SH-SY5Y (cell line): Measurements from ENCODE around the gene ABCA7.

Source experiments
- GATA2 ChIP-seq: IDR thresholded peaks from 2 replicates; pipeline ENCODE4 v1.6.1; 2011; ENCODE audit warnings: mild to moderate bottlenecking, low read depth, low read length
- GATA3 ChIP-seq: IDR thresholded peaks from 2 replicates; pipeline ENCODE4 v1.6.1; 2011; ENCODE audit warnings: low read depth, mild to moderate bottlenecking, low read length, moderate library complexity

The ABCA7 gene

GRCh38 chr19:1082928-1083816 lies 43.3 kb downstream of the ABCA7 start:
- no peak for TF ChIP-seq GATA3
- TF ChIP-seq GATA2: no peak

- no peak for TF ChIP-seq GATA3
- TF ChIP-seq GATA2: no peak
Measured at GRCh38 chr19:1084024-1084868, 44.3 kb downstream of the ABCA7 start.

GRCh38 chr19:1085053-1085658 lies 45.2 kb downstream of the ABCA7 start:
- TF ChIP-seq GATA2: no peak
- no peak for TF ChIP-seq GATA3

DNA sequence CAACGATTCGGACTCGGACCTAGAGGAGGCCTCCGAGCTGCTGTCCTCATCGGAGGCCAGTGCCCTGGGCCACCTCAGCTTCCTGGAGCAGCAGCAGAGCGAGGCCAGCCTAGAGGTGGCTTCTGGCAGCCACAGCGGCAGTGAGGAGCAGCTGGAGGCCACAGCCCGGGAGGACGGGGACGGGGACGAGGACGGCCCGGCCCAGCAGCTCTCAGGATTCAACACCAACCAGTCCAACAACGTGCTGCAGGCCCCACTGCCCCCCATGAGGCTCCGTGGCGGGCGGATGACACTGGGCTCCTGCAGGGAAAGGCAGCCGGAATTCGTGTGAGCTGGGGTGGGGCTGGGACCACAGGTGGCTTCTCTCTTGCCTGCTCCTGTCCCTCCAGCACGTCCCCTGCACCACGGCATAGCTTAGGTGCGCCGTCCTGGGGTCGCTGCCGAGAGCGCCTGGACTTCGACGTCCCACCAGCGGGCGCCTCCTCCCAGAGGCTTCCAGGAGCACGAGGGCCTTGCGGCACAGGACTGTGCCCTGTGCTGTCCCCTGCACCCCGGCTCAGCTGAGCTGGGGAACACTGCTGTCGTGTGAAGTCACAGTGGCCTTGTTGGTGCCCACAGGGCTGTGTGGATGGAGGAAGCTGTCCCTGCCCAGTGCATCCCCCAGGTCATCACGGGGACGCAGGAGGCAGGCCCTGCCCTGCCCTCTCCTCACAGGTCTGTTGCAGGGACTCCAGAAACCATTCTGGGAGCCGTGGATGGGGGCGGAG lies 46.0 kb downstream of the ABCA7 start:
- no peak for TF ChIP-seq GATA3
- no peak for TF ChIP-seq GATA2

GRCh38 chr19:1086613-1087012 lies 46.7 kb downstream of the ABCA7 start:
- TF ChIP-seq GATA3 (no peak), GATA2 (no peak)

DNA sequence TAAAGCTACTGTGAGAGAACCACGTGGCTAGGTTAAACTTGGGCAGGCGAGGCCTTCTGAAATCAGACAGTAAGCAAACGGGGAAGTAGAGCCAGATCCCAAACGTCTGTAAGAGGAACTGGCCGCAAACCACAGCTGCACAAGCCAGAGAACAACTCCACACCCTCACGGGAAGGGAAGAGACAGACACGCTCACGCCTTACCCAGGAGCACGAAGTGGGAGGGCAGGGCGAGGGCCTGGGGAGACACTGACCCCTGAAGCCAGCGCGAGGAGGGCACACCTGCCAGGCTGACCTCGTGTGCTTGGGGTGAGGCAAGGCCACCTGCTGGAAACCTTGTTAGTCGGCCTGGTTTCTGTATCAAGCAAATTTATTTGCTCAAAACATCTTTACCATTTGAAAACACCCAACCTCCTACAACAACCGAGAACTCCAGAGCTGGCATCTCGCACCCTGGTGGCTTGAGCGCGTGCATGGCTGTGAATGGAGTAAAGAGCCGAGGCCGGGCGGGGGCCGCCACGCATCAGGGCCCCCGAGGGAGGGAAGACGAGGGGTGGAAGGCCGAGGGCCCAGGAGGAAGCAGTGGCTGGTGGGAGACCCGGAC lies 48.0 kb downstream of the ABCA7 start:
- TF ChIP-seq GATA2 (no peak), GATA3 (no peak)

DNA sequence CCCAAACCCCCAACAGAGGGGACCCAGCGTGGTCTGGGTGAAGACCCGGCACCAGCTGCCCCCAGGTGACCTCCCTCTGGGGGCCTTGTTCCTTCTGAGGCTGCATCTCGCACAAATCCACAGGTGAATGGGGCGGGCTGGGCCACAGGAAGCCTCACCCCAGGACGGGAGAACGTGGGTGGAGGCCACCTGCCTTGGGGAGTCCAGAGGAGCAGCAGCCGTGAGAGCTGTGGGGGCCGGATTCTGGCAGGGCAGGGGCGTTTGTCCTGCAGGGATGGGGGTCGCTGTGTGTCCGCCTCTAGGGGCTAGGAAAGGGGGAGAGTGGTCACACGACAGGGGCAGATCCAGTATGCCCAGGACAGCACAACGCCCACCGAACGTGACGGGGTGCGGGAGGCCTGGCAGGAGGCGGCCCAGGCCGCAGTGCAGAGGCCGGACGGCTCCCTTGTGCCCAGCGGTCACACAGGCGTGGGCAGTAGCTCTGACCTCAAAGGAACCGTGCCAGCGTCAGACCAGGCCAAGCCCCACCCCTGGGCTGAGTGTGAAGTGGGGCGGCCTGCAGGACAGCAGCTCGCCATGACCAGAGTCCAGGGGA lies 48.6 kb downstream of the ABCA7 start:
- TF ChIP-seq GATA2 (no peak), GATA3 (no peak)

DNA sequence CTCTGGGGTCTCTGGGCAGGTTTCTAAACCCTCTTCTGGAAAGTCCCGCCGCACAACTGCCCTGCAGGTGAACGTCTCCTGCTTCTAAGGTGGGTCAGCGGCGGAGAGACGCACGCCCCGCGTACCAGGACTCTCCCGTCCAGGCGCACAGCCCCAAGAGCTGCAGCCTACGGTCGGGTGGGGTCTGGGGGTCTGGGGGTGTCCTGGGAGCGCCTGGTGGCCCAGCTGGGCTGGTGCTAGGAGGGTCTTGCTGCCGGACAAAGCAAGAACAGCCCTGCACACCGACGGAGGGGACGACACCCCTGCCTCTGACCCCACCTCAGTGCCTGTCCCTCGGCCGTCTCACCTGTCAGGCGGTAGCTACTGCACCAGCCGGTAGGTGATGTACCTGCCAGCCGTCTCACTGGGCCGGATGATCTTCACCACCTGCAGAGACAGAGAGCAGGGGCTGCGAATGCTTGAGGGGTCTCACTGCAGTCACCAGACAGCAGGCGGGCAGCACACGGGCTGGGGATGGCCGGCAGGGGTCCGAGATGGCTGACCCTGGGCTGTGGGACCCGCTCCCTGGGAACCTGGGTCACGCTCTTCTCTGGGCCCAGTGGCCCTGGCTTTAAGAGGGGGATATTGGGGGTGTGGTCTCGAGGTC lies 49.3 kb downstream of the ABCA7 start:
- TF ChIP-seq GATA2: no peak
- TF ChIP-seq GATA3: no peak

GRCh38 chr19:1089891-1090290 lies 50.0 kb downstream of the ABCA7 start:
- no peak for TF ChIP-seq GATA2
- no peak for TF ChIP-seq GATA3

DNA sequence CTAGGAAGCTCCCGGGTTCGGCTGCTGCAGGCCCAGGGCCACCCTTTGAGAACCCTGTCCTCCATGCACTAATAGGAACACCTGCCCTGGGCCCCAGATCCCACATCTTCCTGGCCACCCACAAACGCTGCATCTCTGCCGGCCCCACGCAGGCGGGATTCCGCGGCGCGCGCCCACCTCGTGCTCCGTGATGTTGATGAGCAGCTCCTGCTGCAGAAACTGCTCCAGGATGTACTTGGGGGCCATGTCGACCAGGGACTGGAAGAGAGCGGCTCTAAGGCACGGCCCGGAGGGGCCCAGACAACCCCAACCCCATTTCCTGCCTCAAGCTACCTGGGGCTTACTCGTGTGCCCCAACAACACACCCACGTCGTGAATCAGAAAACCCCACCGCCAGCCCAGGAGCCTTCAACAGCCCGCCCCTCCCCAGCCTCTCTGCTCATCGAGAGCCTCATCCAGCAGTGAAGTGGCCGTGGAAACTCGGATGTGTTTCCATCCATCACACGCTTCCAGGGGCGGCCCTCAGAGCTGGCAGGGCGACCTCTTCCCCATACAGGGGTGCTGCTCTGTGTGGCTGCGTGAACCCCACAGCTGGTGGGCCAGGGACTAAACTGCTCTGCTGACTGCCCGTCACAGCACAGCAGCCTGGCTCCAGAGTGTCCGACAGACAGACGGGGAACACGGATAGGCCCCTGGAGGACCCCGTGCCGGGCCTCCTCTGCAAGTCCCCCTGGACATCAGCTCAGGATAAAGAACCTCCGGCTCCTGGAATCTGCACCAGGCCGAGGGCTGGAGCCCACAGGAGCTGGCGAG lies 51.0 kb downstream of the ABCA7 start:
- TF ChIP-seq GATA3 (no peak), GATA2 (no peak)

DNA sequence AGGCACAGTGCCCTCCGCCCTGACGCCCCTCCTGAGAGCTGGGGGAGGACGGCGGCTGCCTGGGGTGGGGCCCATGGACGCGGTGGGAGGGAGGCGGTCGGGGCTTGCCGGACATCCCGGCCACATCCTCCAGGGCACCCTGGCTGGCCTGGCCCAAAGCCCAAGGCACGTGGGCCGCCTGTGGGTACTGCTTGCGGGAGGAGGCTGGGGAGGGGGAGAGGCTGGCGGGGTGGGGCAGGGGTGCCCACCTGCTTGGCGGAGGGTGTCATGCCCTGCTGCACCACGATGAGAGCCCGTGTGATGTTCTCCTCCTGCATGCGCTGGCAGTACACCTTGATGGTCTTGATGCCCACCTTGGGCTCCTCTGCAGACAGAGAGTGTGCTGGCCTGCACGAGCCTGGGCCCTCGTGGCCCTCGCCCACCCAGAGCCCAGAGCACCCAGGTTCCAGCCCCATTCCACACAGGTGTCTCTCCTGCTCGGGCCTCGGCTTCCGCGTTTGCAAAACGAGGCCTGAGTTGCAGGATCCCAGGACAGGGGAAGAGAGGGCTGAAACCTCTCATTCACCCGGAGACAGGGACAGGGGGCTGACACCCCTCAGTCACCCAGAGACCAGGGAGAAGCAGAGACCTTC lies 51.8 kb downstream of the ABCA7 start:
- TF ChIP-seq GATA2: no peak
- TF ChIP-seq GATA3: no peak
